GM18511 (cell line): ENCODE measurements around the gene ICAM5.

Experiments
- ATAC-seq: cut with Tn5 transposase; IDR thresholded peaks from one replicate; pipeline ENCODE4 v1.9.1; 2021; ENCODE audit warnings: mild to moderate bottlenecking, moderate library complexity; ENCODE audit not compliant: unreplicated experiment

The ICAM5 gene

DNA sequence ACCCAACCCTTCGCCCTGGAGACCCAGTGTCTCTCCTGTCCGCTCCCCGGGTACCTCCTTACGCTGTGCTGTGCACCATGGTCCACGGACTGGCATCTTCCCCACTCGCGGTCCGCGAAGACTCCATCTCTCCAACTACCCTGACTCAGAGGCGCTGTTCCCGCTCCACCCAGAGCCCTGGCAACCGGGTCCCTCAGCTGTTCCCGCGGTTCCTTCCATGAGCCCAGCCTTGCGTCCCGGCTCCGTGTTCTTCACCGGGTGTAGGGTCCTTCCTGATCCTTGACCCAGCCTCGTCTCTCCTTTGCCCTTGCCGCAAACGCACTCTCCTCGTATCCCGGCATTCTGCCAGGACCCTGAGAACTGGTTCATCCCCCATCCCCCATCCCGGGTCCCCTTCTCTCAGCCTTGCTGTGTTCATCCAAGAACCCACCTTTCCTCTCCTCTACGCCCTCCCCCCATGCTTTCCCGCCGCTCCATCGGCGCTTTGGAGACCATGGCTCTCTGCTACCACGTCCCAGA, 664 bp downstream of the ICAM5 start:
- no peak for ATAC-seq

DNA sequence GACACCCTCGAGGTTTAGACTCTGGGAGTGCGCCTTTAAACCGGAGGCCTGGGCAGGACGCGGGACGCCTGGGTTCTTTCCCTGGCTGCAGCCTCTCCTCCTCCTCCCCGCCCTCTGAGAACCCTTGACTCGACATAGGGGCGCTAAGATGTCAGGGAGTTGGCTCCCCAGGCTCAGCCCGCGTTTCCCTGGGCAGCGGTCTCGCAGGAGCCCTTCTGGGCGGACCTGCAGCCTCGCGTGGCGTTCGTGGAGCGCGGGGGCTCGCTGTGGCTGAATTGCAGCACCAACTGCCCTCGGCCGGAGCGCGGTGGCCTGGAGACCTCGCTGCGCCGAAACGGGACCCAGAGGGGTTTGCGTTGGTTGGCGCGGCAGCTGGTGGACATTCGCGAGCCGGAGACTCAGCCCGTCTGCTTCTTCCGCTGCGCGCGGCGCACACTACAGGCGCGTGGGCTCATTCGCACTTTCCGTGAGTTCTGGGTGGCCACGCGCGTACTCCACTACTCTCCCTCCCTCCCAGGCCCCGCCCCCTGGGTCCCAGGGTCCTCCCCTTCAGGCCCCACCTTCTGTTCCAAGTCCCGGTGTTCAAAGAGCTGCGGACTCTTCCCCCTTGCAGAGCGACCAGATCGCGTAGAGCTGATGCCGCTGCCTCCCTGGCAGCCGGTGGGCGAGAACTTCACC, 1.3 kb downstream of the ICAM5 start:
- ATAC-seq, result no peak

- no peak for ATAC-seq
These were observed 1.9 kb downstream of the ICAM5 start for GRCh38 chr19:10291554-10292205.

- peak; percentile 50 for ATAC-seq
These were observed 2.5 kb downstream of the ICAM5 start for GRCh38 chr19:10292206-10292788.

- ATAC-seq, result no peak
These were observed 3.3 kb downstream of the ICAM5 start for GRCh38 chr19:10292789-10293636.

- no peak for ATAC-seq
These were observed 4.0 kb downstream of the ICAM5 start for GRCh38 chr19:10293637-10294367.

DNA sequence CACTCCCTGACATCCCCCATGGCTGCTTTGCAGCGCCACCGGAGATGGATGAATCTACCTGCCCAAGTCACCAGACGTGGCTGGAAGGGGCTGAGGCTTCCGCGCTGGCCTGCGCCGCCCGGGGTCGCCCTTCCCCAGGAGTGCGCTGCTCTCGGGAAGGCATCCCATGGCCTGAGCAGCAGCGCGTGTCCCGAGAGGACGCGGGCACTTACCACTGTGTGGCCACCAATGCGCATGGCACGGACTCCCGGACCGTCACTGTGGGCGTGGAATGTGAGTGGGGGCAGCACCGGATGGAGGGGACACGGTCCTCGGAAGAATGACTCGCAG, 4.6 kb downstream of the ICAM5 start:
- no peak for ATAC-seq

GRCh38 chr19:10295305-10295846, 5.6 kb downstream of the ICAM5 start:
- ATAC-seq, result peak; percentile 53

DNA sequence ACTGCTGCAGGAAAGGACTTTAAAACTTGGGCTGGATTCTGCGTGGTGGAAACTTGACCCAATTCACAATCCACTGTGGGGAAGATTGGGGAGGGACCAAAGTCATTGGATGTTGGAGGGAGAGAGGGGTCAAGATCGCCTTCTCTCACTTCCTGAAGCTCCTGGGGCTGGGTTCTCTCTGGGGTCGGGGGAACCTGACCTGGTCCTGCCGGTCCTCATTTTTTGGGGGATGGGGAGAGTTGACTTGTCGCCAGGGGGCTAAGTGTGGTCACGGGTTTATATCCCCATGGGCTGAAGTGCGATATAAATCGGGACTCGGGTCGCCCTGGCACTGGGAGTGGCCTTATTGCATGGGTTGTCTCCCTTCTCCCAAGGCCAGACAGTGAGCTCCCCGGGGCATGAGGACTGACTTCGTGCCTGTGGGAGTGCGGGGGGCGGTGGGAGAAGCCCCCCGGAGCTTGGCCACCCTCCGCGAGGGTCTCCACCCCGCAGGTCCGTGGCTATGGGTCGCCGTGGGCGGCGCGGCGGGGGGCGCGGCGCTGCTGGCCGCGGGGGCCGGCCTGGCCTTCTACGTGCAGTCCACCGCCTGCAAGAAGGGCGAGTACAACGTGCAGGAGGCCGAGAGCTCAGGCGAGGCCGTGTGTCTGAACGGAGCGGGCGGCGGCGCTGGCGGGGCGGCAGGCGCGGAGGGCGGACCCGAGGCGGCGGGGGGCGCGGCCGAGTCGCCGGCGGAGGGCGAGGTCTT, 6.3 kb downstream of the ICAM5 start:
- no peak for ATAC-seq

GRCh38 chr19:10299545-10300458, 10.1 kb downstream of the ICAM5 start:
- no peak for ATAC-seq

- ATAC-seq, result no peak
These were observed 15.5 kb downstream of the ICAM5 start for GRCh38 chr19:10305139-10305806.

- ATAC-seq, result no peak
These were observed 16.6 kb downstream of the ICAM5 start for GRCh38 chr19:10306327-10306726.

- no peak for ATAC-seq
These were observed 19.7 kb downstream of the ICAM5 start, which contains the start of gene ZGLP1 for GRCh38 chr19:10309423-10309822. Gene ZGLP1, minus strand, starts transcription at chr19:10309815.

- peak; percentile 68 for ATAC-seq
These were observed 25.8 kb downstream of the ICAM5 start, which contains the start of gene FDX2 for GRCh38 chr19:10315335-10316214. Gene FDX2, minus strand, starts transcription at chr19:10316015. Its CDS starts 19 bp downstream, at chr19:10315996.

DNA sequence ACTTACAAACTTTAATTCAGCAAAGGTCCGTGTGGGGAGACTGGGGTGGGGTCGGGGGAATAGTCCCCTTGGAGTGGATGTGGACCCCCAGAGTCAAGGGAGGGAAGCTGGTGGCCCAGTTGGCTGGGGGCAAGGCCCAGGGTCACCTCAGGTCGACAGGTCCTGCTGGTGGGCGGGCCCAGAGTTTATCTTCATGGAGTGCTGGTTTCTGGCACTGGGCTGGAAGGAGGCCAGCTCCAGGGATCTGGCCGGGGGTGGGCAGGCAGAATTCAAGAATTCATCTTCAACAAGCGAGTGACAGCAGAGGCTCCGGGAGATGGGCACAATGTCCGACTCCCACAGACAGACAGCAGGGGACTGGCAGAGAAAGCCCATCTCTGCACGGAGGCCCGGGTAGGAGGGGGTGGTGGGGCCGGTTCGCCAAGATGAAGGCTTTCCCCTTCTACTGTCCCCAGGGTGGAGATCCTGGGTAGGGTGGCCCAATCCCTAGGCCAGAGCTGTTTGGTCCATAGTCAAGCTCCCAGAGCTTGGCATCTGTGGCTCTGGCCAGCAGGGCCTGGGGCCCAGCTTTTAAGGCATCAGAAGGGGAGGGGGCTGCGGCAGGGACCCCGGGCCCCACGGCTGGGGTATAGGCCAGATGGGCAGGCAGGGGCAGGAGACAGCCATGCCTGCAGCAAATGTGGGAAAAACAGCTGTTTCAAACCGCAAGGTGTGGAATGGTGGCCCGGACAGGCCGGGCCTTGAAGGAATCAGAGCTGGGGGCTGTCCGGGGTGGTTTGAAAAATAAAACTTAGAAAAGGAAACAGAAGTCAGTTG, 26.7 kb downstream of the ICAM5 start:
- no peak for ATAC-seq
